H1 (cell line): ENCODE results near the gene MPP4. TPM values are rescaled to one million over a fixed set of nuclear protein-coding genes. Genes with fewer than 3 reads are reported as not detected.

Experiments used
- BACH1 ChIP-seq: IDR thresholded peaks from 2 replicates; pipeline ENCODE4 v1.6.1; 2012; ENCODE audit warnings: low read length, improper control_type of control experiment
- BRCA1 ChIP-seq: IDR thresholded peaks from 2 replicates; pipeline ENCODE4 v1.6.1; 2012; ENCODE audit warnings: low read depth, low read length, improper control_type of control experiment
- CHD7 ChIP-seq: fragments of 300-600 bp; sonication (generic); IDR thresholded peaks from 2 replicates; pipeline ENCODE4 v1.7.1; 2012; ENCODE audit warnings: low read length, moderate library complexity, mild to moderate bottlenecking, inconsistent platforms; ENCODE audit not compliant: insufficient replicate concordance
- EZH2 ChIP-seq: fragments of 200-600 bp; sonication (generic); IDR thresholded peaks from 2 replicates; pipeline ENCODE4 v1.7.1; 2012; ENCODE audit warnings: low read depth, mild to moderate bottlenecking, moderate library complexity, low read length, inconsistent platforms; ENCODE audit not compliant: severe bottlenecking
- MAFK ChIP-seq: IDR thresholded peaks from 2 replicates; pipeline ENCODE4 v1.6.1; 2012; ENCODE audit warnings: low read depth, mild to moderate bottlenecking, improper control_type of control experiment, low read length
- PHF8 ChIP-seq: fragments of 200-600 bp; sonication (generic); conservative IDR thresholded peaks from 2 replicates; pipeline ENCODE4 v1.7.1; 2012; ENCODE audit warnings: low read depth, mild to moderate bottlenecking, inconsistent platforms, low read length, moderate library complexity
- POLR2A ChIP-seq, 2 experiments: IDR thresholded peaks; 1 replicate in 1 of 2; 2 replicates in 1 of 2; pipeline ENCODE4 v1.6.1; 2011; ENCODE audit warnings: low read depth in 2 of 2, low read length in 2 of 2, mild to moderate bottlenecking in 2 of 2; ENCODE audit errors: control extremely low read depth in 1 of 2
- RAD21 ChIP-seq, 2 experiments: IDR thresholded peaks in 1 of 2; conservative IDR thresholded peaks in 1 of 2; 2 replicates each; pipeline ENCODE4 v1.6.1; 2011; ENCODE audit warnings: low read depth in 2 of 2, low read length in 2 of 2, improper control_type of control experiment in 1 of 2, inconsistent platforms in 1 of 2, mild to moderate bottlenecking in 1 of 2, moderate library complexity in 1 of 2
- ZNF274 ChIP-seq: IDR thresholded peaks from 2 replicates; pipeline ENCODE4 v1.7.0; 2012; ENCODE audit warnings: low read length, borderline replicate concordance; ENCODE audit errors: extremely low read depth
- polyA plus RNA-seq, 7 experiments: library from polyadenylated mRNA; depleted of rRNA in 3 of 7; stranded (reverse) in 5 of 7; unstranded in 2 of 7; fragments of >200 nt in 5 of 7; fragments of 200-250 nt in 2 of 7; gene quantifications; 1 replicate in 5 of 7; 2 replicates in 1 of 7; 4 replicates in 1 of 7; pipeline versions ENCODE4 v1.2.1 to v1.2.3, GENCODE V29; 2011 to 2013; ENCODE audit warnings: missing spikeins in 2 of 7, mixed read lengths in 2 of 7
- total RNA-seq: library from RNA; stranded (reverse); fragmentation: NEBNext Ultra II Directional; extraction: Animal tissue kit (Norgen Biotek cat#: 25700); gene quantifications from 2 replicates; pipeline ENCODE4 v1.2.1, GENCODE V29; 2021

The MPP4 gene
- total and polyA plus RNA-seq, 2 of the 8 experiments (the other 6 are each of a cell fraction or from before 2014, with no cell fraction given): not detected

GRCh38 chr2:201730651-201731285 lies 32.3 kb upstream of the MPP4 start (continued):
- TF ChIP-seq CHD7: no peak
- TF ChIP-seq BRCA1: no peak
- no peak for TF ChIP-seq EZH2
- no peak for TF ChIP-seq MAFK
- TF ChIP-seq POLR2A (IDR thresholded peaks at IDR 0.05; ENCODE audit: control extremely low read depth in 1 of 2, low read depth in 2 of 2, low read length in 2 of 2): no peak
- no peak for TF ChIP-seq BACH1
- TF ChIP-seq PHF8: no peak
- no peak for TF ChIP-seq ZNF274
- TF ChIP-seq RAD21 (IDR thresholded peaks at IDR 0.05 in 1 of 2, conservative IDR thresholded peaks at IDR 0.05 in 1 of 2; ENCODE audit: low read depth in 2 of 2, low read length in 2 of 2): no peak
